Measurements from ENCODE around the gene PHF5A. TPM values are rescaled to one million over a fixed set of nuclear protein-coding genes. Genes with fewer than 3 reads are reported as not detected.
"Not testable (repeated sequence)": the region's sequence is repeated elsewhere in the genome, so short reads cannot be mapped to it uniquely, and the experiment has no call there.

Gene PHF5A
- total RNA-seq, 1 experiment from 2014 or later, result 80.0 TPM

- no peak for DNase-seq (ENCODE audit: low spot score)
Observed at GRCh38 chr22:41488076-41488475, 19.6 kb upstream of the PHF5A start.

- no peak for DNase-seq (ENCODE audit: low spot score)
Observed at GRCh38 chr22:41487037-41487935, 18.8 kb upstream of the PHF5A start.

GRCh38 chr22:41485033-41485432, 16.5 kb upstream of the PHF5A start:
- no peak for DNase-seq (ENCODE audit: low spot score)

- no peak for DNase-seq (ENCODE audit: low spot score)
Observed at GRCh38 chr22:41482319-41482935, 13.9 kb upstream of the PHF5A start.

GRCh38 chr22:41481925-41482318, 13.4 kb upstream of the PHF5A start:
- DNase-seq (ENCODE audit: low spot score), result no peak

GRCh38 chr22:41481131-41481830, 12.8 kb upstream of the PHF5A start:
- no peak for DNase-seq (ENCODE audit: low spot score)

GRCh38 chr22:41480397-41480735, 11.9 kb upstream of the PHF5A start:
- DNase-seq (ENCODE audit: low spot score), result no peak

- no peak for DNase-seq (ENCODE audit: low spot score)
Observed at GRCh38 chr22:41479671-41480396, 11.3 kb upstream of the PHF5A start.

- DNase-seq (ENCODE audit: low spot score), result no peak
Observed at GRCh38 chr22:41478891-41479521, 10.5 kb upstream of the PHF5A start.

GRCh38 chr22:41478473-41478872, 10.0 kb upstream of the PHF5A start:
- no peak for DNase-seq (ENCODE audit: low spot score)

GRCh38 chr22:41474872-41475451, 6.5 kb upstream of the PHF5A start:
- no peak for DNase-seq (ENCODE audit: low spot score)

GRCh38 chr22:41471568-41471967, 3.1 kb upstream of the PHF5A start:
- DNase-seq (ENCODE audit: low spot score), result no peak

- no peak for DNase-seq (ENCODE audit: low spot score)
Observed at GRCh38 chr22:41470886-41471285, 2.4 kb upstream of the PHF5A start.

GRCh38 chr22:41469218-41469851, 843 bp upstream of the PHF5A start:
- DNase-seq (ENCODE audit: low spot score), result no peak

GRCh38 chr22:41461901-41462300, 6.6 kb downstream of the PHF5A start:
- DNase-seq (ENCODE audit: low spot score), result no peak

- DNase-seq (ENCODE audit: low spot score), result not testable (repeated sequence)
Observed at GRCh38 chr22:41460071-41460470, 8.4 kb downstream of the PHF5A start.

- DNase-seq (ENCODE audit: low spot score), result no peak
Observed at GRCh38 chr22:41459431-41459830, 9.1 kb downstream of the PHF5A start.

- no peak for DNase-seq (ENCODE audit: low spot score)
Observed at GRCh38 chr22:41458161-41458728, 10.2 kb downstream of the PHF5A start.

- peak; percentile 99 for DNase-seq (ENCODE audit: low spot score)
Observed at GRCh38 chr22:41448189-41448808, 20.2 kb downstream of the PHF5A start.
